ENCODE results near the gene FKBP15. TPM values are rescaled to one million over a fixed set of nuclear protein-coding genes. Genes with fewer than 3 reads are reported as not detected.

Gene FKBP15
- total and polyA plus RNA-seq, 2 of the 13 experiments (the other 11 are each of a cell fraction or from before 2014, with no cell fraction given): 12.3 to 18.6 TPM

GRCh38 chr9:113221003-113221799, at the start of gene FKBP15, which contains the start of gene SLC31A1 (continued):
- 0 out of 2 replicates have a peak, but pooled peaks have one; percentile 49 for TF ChIP-seq DNMT3B (CRISPR knock-in tag; conservative IDR thresholded peaks at IDR 0.05)
- no peak for TF ChIP-seq NR3C1 (CRISPR knock-in tag; IDR thresholded peaks at IDR 0.05)
- TF ChIP-seq, protein P1, sequence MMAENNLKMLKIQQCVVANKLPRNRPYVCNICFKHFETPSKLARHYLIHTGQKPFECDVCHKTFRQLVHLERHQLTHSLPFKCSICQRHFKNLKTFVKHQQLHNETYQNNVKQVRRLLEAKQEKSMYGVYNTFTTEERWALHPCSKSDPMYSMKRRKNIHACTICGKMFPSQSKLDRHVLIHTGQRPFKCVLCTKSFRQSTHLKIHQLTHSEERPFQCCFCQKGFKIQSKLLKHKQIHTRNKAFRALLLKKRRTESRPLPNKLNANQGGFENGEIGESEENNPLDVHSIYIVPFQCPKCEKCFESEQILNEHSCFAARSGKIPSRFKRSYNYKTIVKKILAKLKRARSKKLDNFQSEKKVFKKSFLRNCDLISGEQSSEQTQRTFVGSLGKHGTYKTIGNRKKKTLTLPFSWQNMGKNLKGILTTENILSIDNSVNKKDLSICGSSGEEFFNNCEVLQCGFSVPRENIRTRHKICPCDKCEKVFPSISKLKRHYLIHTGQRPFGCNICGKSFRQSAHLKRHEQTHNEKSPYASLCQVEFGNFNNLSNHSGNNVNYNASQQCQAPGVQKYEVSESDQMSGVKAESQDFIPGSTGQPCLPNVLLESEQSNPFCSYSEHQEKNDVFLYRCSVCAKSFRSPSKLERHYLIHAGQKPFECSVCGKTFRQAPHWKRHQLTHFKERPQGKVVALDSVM (CRISPR knock-in tag; IDR thresholded peaks at IDR 0.05): peak; percentile 28; the same call in 1 of the 2 replicates
- peak; percentile 16; the same call in 1 of the 2 replicates for TF ChIP-seq NR2F6 (IDR thresholded peaks at IDR 0.05)
- no peak; the same call in 1 of the 2 replicates for TF ChIP-seq NR2F6 (CRISPR knock-in tag; IDR thresholded peaks at IDR 0.05)
- TF ChIP-seq, protein P2, sequence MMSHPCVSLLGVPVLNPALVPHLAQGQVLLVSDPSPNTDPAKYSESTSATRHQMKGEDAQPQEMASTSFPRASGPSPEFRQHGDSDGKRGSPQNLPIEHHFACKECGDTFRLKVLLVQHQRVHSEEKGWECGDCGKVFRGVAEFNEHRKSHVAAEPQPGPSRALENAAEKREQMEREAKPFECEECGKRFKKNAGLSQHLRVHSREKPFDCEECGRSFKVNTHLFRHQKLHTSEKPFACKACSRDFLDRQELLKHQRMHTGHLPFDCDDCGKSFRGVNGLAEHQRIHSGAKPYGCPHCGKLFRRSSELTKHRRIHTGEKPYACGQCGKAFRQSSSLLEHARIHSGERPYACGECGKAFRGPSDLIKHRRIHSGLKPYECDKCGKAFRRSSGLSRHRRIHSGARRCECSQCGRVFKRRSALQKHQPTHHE (CRISPR knock-in tag; IDR thresholded peaks at IDR 0.05; ENCODE audit: borderline replicate concordance): peak; percentile 22; the same call in 1 of the 2 replicates
- TF ChIP-seq RFXANK (CRISPR knock-in tag; IDR thresholded peaks at IDR 0.05): 0 out of 2 replicates have a peak, but pooled peaks have one; percentile 45
- TF ChIP-seq PCBP2 (optimal IDR thresholded peaks at IDR 0.05; ENCODE audit: low read depth, low read length, poor library complexity, severe bottlenecking): no peak
- peak; percentile 57; the same call in 1 of the 2 replicates for TF ChIP-seq AHR (CRISPR knock-in tag; IDR thresholded peaks at IDR 0.05)
- peak; percentile 69; the same call in 1 of the 2 replicates for TF ChIP-seq ZNF546 (CRISPR knock-in tag; conservative IDR thresholded peaks at IDR 0.05)
- no peak for TF ChIP-seq NPAS2 (CRISPR knock-in tag; IDR thresholded peaks at IDR 0.05; ENCODE audit: borderline replicate concordance)
- TF ChIP-seq PTBP1 (IDR thresholded peaks at IDR 0.05; ENCODE audit: low read depth, low read length, poor library complexity, severe bottlenecking): no peak
- peak; percentile 87 for TF ChIP-seq ZMYM4 (CRISPR knock-in tag; IDR thresholded peaks at IDR 0.05)
- no peak for TF ChIP-seq MLX (CRISPR knock-in tag; IDR thresholded peaks at IDR 0.05)
- no peak for TF ChIP-seq ZNF589 (CRISPR knock-in tag; conservative IDR thresholded peaks at IDR 0.05)
- TF ChIP-seq MAZ (IDR thresholded peaks at IDR 0.05; ENCODE audit: borderline replicate concordance, low read depth, low read length): peak; percentile 62; the same call in 1 of the 2 replicates
- TF ChIP-seq MAZ (CRISPR knock-in tag; IDR thresholded peaks at IDR 0.05; ENCODE audit: low read depth): peak; percentile 36; the same call in 1 of the 2 replicates
- TF ChIP-seq ZNF160 (CRISPR knock-in tag; IDR thresholded peaks at IDR 0.05): no peak
- TF ChIP-seq NCOA2 (CRISPR knock-in tag; IDR thresholded peaks at IDR 0.05): 0 out of 2 replicates have a peak, but pooled peaks have one; percentile 23
- peak; percentile 28; the same call in 1 of the 2 replicates for TF ChIP-seq KLF6 (CRISPR knock-in tag; IDR thresholded peaks at IDR 0.05)
- TF ChIP-seq HNRNPLL (IDR thresholded peaks at IDR 0.05; ENCODE audit: low read depth, low read length, poor library complexity, severe bottlenecking): peak; percentile 97
- 0 out of 2 replicates have a peak, but pooled peaks have one; percentile 75 for TF ChIP-seq ZC3H13 (CRISPR knock-in tag; IDR thresholded peaks at IDR 0.05)
- peak; percentile 51; the same call in 1 of the 2 replicates for TF ChIP-seq ZNF292 (CRISPR knock-in tag; IDR thresholded peaks at IDR 0.05; ENCODE audit: borderline replicate concordance, low read depth)
- peak; percentile 5; the same call in 1 of the 2 replicates for TF ChIP-seq FOXO1 (CRISPR knock-in tag; IDR thresholded peaks at IDR 0.05)
- TF ChIP-seq THYN1 (CRISPR knock-in tag; IDR thresholded peaks at IDR 0.05; ENCODE audit: borderline replicate concordance, low read depth): no peak
- 0 out of 2 replicates have a peak, but pooled peaks have one; percentile 49 for TF ChIP-seq ZNF691 (CRISPR knock-in tag; IDR thresholded peaks at IDR 0.05; ENCODE audit: borderline replicate concordance, low read depth)

Measured in HepG2 (cell line).